GM12878 (cell line): ENCODE results near the gene CCDC141. TPM values are rescaled to one million over a fixed set of nuclear protein-coding genes. Genes with fewer than 3 reads are reported as not detected.

Experiments used
- ATAC-seq: fragments of 200-7000 bp; cut with Tn5 transposase; 3 replicates; pipeline ENCODE4 v1.9.1; 2020; ENCODE audit warnings: mild to moderate bottlenecking, moderate library complexity
- BruUV-seq: library from RNA; stranded (reverse); fragments of 400-500 nt; replicated peaks from 2 replicates; lab custom pipeline; 2021; lab: Mats Ljungman, UMichigan
- CTCF ChIA-PET: fragments of 300-600 bp; sonication (Branson Sonifier 250); formaldehyde crosslinking; extraction: SDS; loops from one replicate; lab custom pipeline; 2021; ENCODE audit warnings: inconsistent platforms; lab: Yijun Ruan, JAX
- POLR2A ChIA-PET: fragments of 350-600 bp; formaldehyde crosslinking; extraction: SDS; loops from one replicate; lab custom pipeline; 2021; ENCODE audit warnings: inconsistent platforms; lab: Charles Lee
- RAD21 ChIA-PET: fragments of 300-600 bp; sonication (Branson Sonifier 250); formaldehyde crosslinking; loops from one replicate; lab custom pipeline; 2023; ENCODE audit warnings: antibody characterized with exemption; ENCODE audit not compliant: unreplicated experiment; lab: Charles Lee
- SMC1A ChIA-PET: fragments of 300-600 bp; sonication (Branson Sonifier 250); formaldehyde crosslinking; loops from one replicate; lab custom pipeline; 2023; ENCODE audit not compliant: unreplicated experiment, uncharacterized antibody; lab: Charles Lee
- DNase-seq: peaks from one replicate; pipeline ENCODE4 v3.0.0-alpha.2; 2011; ENCODE audit warnings: low read depth, low spot score
- FAIRE-seq: peaks from 3 replicates; lab custom pipeline; 2011; peaks lifted over from hg19 to GRCh38; lab: Jason Lieb, UNC
- H2AFZ ChIP-seq: 2 replicates; pipeline ENCODE4 v1.6.0; 2011; ENCODE audit warnings: low read depth, low read length, control low read depth; ENCODE audit not compliant: control insufficient read depth
- H3K27ac ChIP-seq: 2 replicates; pipeline ENCODE4 v1.5.1; 2011; ENCODE audit warnings: control low read depth; ENCODE audit not compliant: control insufficient read depth, insufficient read depth
- H3K27me3 ChIP-seq, 2 experiments: replicated peaks in 1 of 2; 2 replicates each; pipeline versions ENCODE4 v1.6.0 to v1.6.1; 2011; ENCODE audit warnings: low read length in 1 of 2; ENCODE audit not compliant: control insufficient read depth in 2 of 2, insufficient read depth in 2 of 2
- H3K36me3 ChIP-seq, 2 experiments: 2 replicates each; pipeline ENCODE4 v1.5.1; 2011; ENCODE audit warnings: low read length in 1 of 2; ENCODE audit not compliant: control insufficient read depth in 2 of 2, insufficient read depth in 2 of 2
- H3K4me1 ChIP-seq: 2 replicates; pipeline ENCODE4 v1.6.1; 2011; ENCODE audit warnings: mild to moderate bottlenecking, low read length, moderate library complexity, mixed read lengths; ENCODE audit not compliant: control insufficient read depth, insufficient read depth
- H3K4me2 ChIP-seq: 2 replicates; pipeline ENCODE4 v1.6.0; 2011; ENCODE audit warnings: control low read depth; ENCODE audit not compliant: control insufficient read depth, insufficient read depth
- H3K4me3 ChIP-seq: fragments of 200-600 bp; sonication (generic); 2 replicates; pipeline ENCODE4 v1.5.1; 2016
- H3K79me2 ChIP-seq: 2 replicates; pipeline ENCODE4 v1.6.0; 2011; ENCODE audit warnings: low read length; ENCODE audit not compliant: control insufficient read depth, insufficient read depth
- H3K9ac ChIP-seq: 2 replicates; pipeline ENCODE4 v1.8.0; 2011; ENCODE audit warnings: low read length, control low read depth, mixed read lengths; ENCODE audit not compliant: control insufficient read depth, insufficient read depth
- H3K9me3 ChIP-seq: replicated peaks from 3 replicates; pipeline ENCODE4 v1.5.1; 2011; ENCODE audit warnings: mild to moderate bottlenecking, low read length; ENCODE audit not compliant: control insufficient read depth, insufficient read depth
- H4K20me1 ChIP-seq: 2 replicates; pipeline ENCODE4 v1.6.0; 2011; ENCODE audit not compliant: control insufficient read depth, insufficient read depth
- BMI1 ChIP-seq: fragments of 450-650 bp; IDR thresholded peaks from 2 replicates; pipeline ENCODE4 v1.6.1; 2016; ENCODE audit warnings: mild to moderate bottlenecking, moderate library complexity, borderline replicate concordance
- FOS ChIP-seq: IDR thresholded peaks from 3 replicates; pipeline ENCODE4 v1.6.1; 2011; ENCODE audit warnings: borderline replicate concordance; ENCODE audit not compliant: insufficient read length; ENCODE audit errors: extremely low read depth
- GABPA ChIP-seq: IDR thresholded peaks from 2 replicates; pipeline ENCODE4 v1.6.1; 2014; ENCODE audit warnings: antibody characterized with exemption, low read depth, mild to moderate bottlenecking, inconsistent platforms
- HCFC1 ChIP-seq: fragments of 150-350 bp; IDR thresholded peaks from 2 replicates; pipeline ENCODE4 v1.6.1; 2014; ENCODE audit warnings: low read length
- HDAC6 ChIP-seq: fragments of 200-600 bp; sonication (generic); IDR thresholded peaks from one replicate; pipeline ENCODE4 v1.8.0; 2017; ENCODE audit warnings: antibody characterized with exemption; ENCODE audit not compliant: unreplicated experiment
- HSF1 ChIP-seq: fragments of 150-350 bp; IDR thresholded peaks from 2 replicates; pipeline ENCODE4 v1.6.1; 2014; ENCODE audit warnings: mild to moderate bottlenecking, low read depth, low read length
- IKZF1 ChIP-seq: fragments of 450-650 bp; conservative IDR thresholded peaks from 2 replicates; pipeline ENCODE4 v1.6.1; 2017; ENCODE audit warnings: antibody characterized with exemption, mild to moderate bottlenecking
- IKZF2 ChIP-seq, 2 experiments: fragments of 450-650 bp; IDR thresholded peaks; 2 replicates each; pipeline ENCODE4 v1.6.1; 2017; ENCODE audit warnings: mild to moderate bottlenecking in 2 of 2, moderate library complexity in 2 of 2
- IRF4 ChIP-seq: IDR thresholded peaks from 2 replicates; pipeline ENCODE4 v1.6.1; 2011; ENCODE audit warnings: low read depth, low read length
- LARP7 ChIP-seq: fragments of 450-650 bp; IDR thresholded peaks from 2 replicates; pipeline ENCODE4 v1.6.1; 2017; ENCODE audit warnings: mild to moderate bottlenecking
- MEF2B ChIP-seq: fragments of 450-650 bp; IDR thresholded peaks from 2 replicates; pipeline ENCODE4 v1.6.1; 2018; ENCODE audit warnings: mild to moderate bottlenecking, moderate library complexity; ENCODE audit not compliant: partially characterized antibody, poor library complexity, severe bottlenecking
- PBX3 ChIP-seq: IDR thresholded peaks from 2 replicates; pipeline ENCODE4 v1.6.1; 2011; ENCODE audit warnings: mild to moderate bottlenecking, low read depth, low read length, moderate library complexity; ENCODE audit not compliant: insufficient replicate concordance
- POLR2AphosphoS5 ChIP-seq: IDR thresholded peaks from 2 replicates; pipeline ENCODE4 v1.6.1; 2011; ENCODE audit warnings: mild to moderate bottlenecking, low read length, inconsistent platforms
- ZBTB40 ChIP-seq: fragments of 450-650 bp; IDR thresholded peaks from 2 replicates; pipeline ENCODE4 v1.6.1; 2016; ENCODE audit warnings: mild to moderate bottlenecking, moderate library complexity, borderline replicate concordance
- ZSCAN29 ChIP-seq: fragments of 450-650 bp; IDR thresholded peaks from 2 replicates; pipeline ENCODE4 v1.6.1; 2017; ENCODE audit warnings: mild to moderate bottlenecking, moderate library complexity
- ZZZ3 ChIP-seq: IDR thresholded peaks from 2 replicates; pipeline ENCODE4 v1.6.1; 2011; ENCODE audit warnings: low read depth; ENCODE audit not compliant: control insufficient read depth, insufficient read length
- WGBS: methylation state at CpG from one replicate; pipeline ENCODE4 v1.1.6; 2016; ENCODE audit warnings: low lambda C conversion rate; ENCODE audit not compliant: insufficient replicate concordance, insufficient coverage; ENCODE audit errors: missing lambda C conversion rate; 5-methylcytosine and 5-hydroxymethylcytosine counted together
- in situ Hi-C: fragments of 300-500 bp; cut with MboI; formaldehyde crosslinking; loops from 9 replicates; pipeline ENCODE4 v1.14.3; 2018; ENCODE audit warnings: mixed read lengths
- intact Hi-C: fragments of 100-400 bp; cut with micrococcal nuclease; formaldehyde crosslinking; loops from one replicate; pipeline ENCODE4 v1.14.2; 2022; ENCODE audit not compliant: unreplicated experiment
- polyA plus RNA-seq, 11 experiments: library from polyadenylated mRNA; depleted of rRNA in 4 of 11; unstranded in 6 of 11; stranded (reverse) in 5 of 11; fragments of >200 nt; fragmentation: Nextera tagmentation in 4 of 11; fragmentation: Illumina TruSeq in 1 of 11; extraction: Ambion mirVana in 4 of 11; extraction: Trizol in 1 of 11; gene quantifications; 1 replicate in 1 of 11; 2 replicates in 10 of 11; pipeline versions ENCODE4 v1.2.1 to v1.2.3, GENCODE V29; 2011 to 2016; ENCODE audit warnings: inconsistent platforms in 2 of 11, missing spikeins in 2 of 11, low read depth in 1 of 11
- total RNA-seq, 4 experiments: library from RNA; depleted of rRNA in 3 of 4; stranded (reverse); fragments of >200 nt in 3 of 4; fragmentation: Illumina TruSeq in 1 of 4; extraction: Trizol in 1 of 4; gene quantifications; 2 replicates each; pipeline versions ENCODE4 v1.2.1 to v1.2.3, GENCODE V29; 2013 to 2021

CCDC141 gene
- total and polyA plus RNA-seq, 10 of the 15 experiments (the other 5 are each of a cell fraction or from before 2014, with no cell fraction given): 0.84 to 12.5 (median 3.6) TPM

- 79% methylated on average over 3 of the region's 3 CpGs for WGBS
- CTCF ChIA-PET: interaction anchor here (1.2 to 1.5 kb wide), 2 partner anchors 11 to 56 kb away, joined by 3 to 4 read pairs; no protein-coding TSS in a partner anchor
- no TSS peak for BruUV-seq
- TF ChIP-seq GABPA (no peak), BMI1 (no peak), HDAC6 (no peak), MEF2B (no peak), FOS (no peak), IKZF1 (no peak), POLR2AphosphoS5 (no peak), IRF4 (no peak), ZBTB40 (no peak), LARP7 (no peak), PBX3 (no peak), HSF1 (no peak), HCFC1 (no peak), IKZF2 (IDR thresholded peaks at IDR 0.05) (no peak), ZSCAN29 (no peak), ZZZ3 (no peak)
Measured at GRCh38 chr2:178860551-178860950, 189.4 kb downstream of the CCDC141 start.

More at GRCh38 chr2:178860551-178860950, 189.4 kb downstream of the CCDC141 start:
- H3K4me2 ChIP-seq: no peak overlapping the region
- no peak for ATAC-seq
- H3K9ac ChIP-seq: no peak overlapping the region
- H4K20me1 ChIP-seq: no peaks in the 10 kb centered on the region
- no peak for FAIRE-seq
- H3K79me2 ChIP-seq: no peaks in the 10 kb centered on the region
- no peaks in the 10 kb centered on the region for H3K4me1 ChIP-seq
- H3K27ac ChIP-seq: no peak overlapping the region
- no peaks in the 10 kb centered on the region for H3K9me3 ChIP-seq
- DNase-seq: no peak
- ChIA-PET RAD21 (no interaction called here), SMC1A (interaction anchor here (0.6 to 1.5 kb wide), 4 partner anchors 11 to 239 kb away, joined by 3 read pairs; no protein-coding TSS in a partner anchor), POLR2A (no interaction called here)
- intact Hi-C loops: no loop called here
- H2AFZ ChIP-seq: no peak overlapping the region
- H3K4me3 ChIP-seq: no peak overlapping the region
- H3K36me3 ChIP-seq: peaks cover 0 to 4% of the 10 kb centered on the region in 2 experiments; a peak in 1 of 4 replicates
- in situ Hi-C loops: no loop called here
- no peaks in the 10 kb centered on the region for H3K27me3 ChIP-seq
